ENCODE results near the gene SPRYD3.

GRCh38 chr12:53039851-53040250 is 39.3 kb downstream of the SPRYD3 start:
- TF ChIP-seq CTCF (IDR thresholded peaks at IDR 0.05) (no peak), POLR2A (IDR thresholded peaks at IDR 0.05) (no peak), EP300 (IDR thresholded peaks at IDR 0.05) (no peak)

Data from ovary (tissue), 3 donors.